H1 (cell line): ENCODE results near the gene SMIM44. TPM values are rescaled to one million over a fixed set of nuclear protein-coding genes. Genes with fewer than 3 reads are reported as not detected.
A peak's percentile ranks its signal among the peaks of the same experiment; 100 is the strongest.

Experiments used
- CTCF ChIA-PET: fragments of 300-600 bp; sonication (Branson Sonifier 250); formaldehyde crosslinking; loops from one replicate; lab custom pipeline; 2021; ENCODE audit not compliant: partially characterized antibody; lab: Charles Lee
- POLR2A ChIA-PET: fragments of 300-600 bp; sonication (Branson Sonifier 250); formaldehyde crosslinking; loops from one replicate; lab custom pipeline; 2021; ENCODE audit warnings: inconsistent platforms; ENCODE audit not compliant: partially characterized antibody; lab: Charles Lee
- DNase-seq, 2 experiments: peaks; one replicate each; pipeline versions ENCODE4 v3.0.0 to v3.0.0-alpha.2; 2010 to 2022; ENCODE audit warnings: low spot score in 2 of 2, low read depth in 1 of 2, mixed read lengths in 1 of 2
- FAIRE-seq: peaks from 2 replicates; lab custom pipeline; 2011; peaks lifted over from hg19 to GRCh38; lab: Jason Lieb, UNC
- H2AFZ ChIP-seq: 2 replicates; pipeline ENCODE4 v1.8.1; 2012; ENCODE audit warnings: low read length, inconsistent platforms
- H2AK5ac ChIP-seq: 2 replicates; pipeline ENCODE4 v1.6.1; 2013; ENCODE audit warnings: low read depth, low read length
- H2BK120ac ChIP-seq: replicated peaks from 2 replicates; pipeline ENCODE3; 2013; ENCODE audit warnings: low read depth, low read length, inconsistent platforms
- H2BK12ac ChIP-seq: 2 replicates; pipeline ENCODE4 v1.6.1; 2013; ENCODE audit warnings: low read depth, low read length
- H2BK15ac ChIP-seq: 2 replicates; pipeline ENCODE4 v1.6.1; 2013; ENCODE audit warnings: low read length
- H2BK20ac ChIP-seq: 2 replicates; pipeline ENCODE4 v1.6.1; 2013; ENCODE audit warnings: low read length
- H2BK5ac ChIP-seq: 2 replicates; pipeline ENCODE4 v1.6.1; 2013; ENCODE audit warnings: low read depth, low read length
- H3K14ac ChIP-seq: 2 replicates; pipeline ENCODE4 v1.6.1; 2013; ENCODE audit warnings: inconsistent platforms; ENCODE audit not compliant: insufficient read length
- H3K18ac ChIP-seq: 2 replicates; pipeline ENCODE4 v1.6.1; 2013; ENCODE audit warnings: low read length; ENCODE audit errors: extremely low read depth
- H3K23ac ChIP-seq: 2 replicates; pipeline ENCODE4 v1.6.1; 2013; ENCODE audit warnings: inconsistent platforms; ENCODE audit not compliant: insufficient read length
- H3K23me2 ChIP-seq: 2 replicates; pipeline ENCODE4 v1.6.1; 2013; ENCODE audit warnings: low read depth, low read length
- H3K27ac ChIP-seq: 2 replicates; pipeline ENCODE4 v1.6.1; 2011; ENCODE audit warnings: low read depth, low read length, inconsistent platforms
- H3K27me3 ChIP-seq, 4 experiments: replicated peaks in 1 of 4; 1 replicate in 1 of 4; 2 replicates in 3 of 4; pipeline versions ENCODE4 v1.6.1 to v1.8.1; 2011 to 2013; ENCODE audit warnings: low read length in 3 of 4, mild to moderate bottlenecking in 3 of 4, inconsistent platforms in 2 of 4, mixed read lengths in 2 of 4, moderate library complexity in 1 of 4; ENCODE audit not compliant: control insufficient read depth in 3 of 4, insufficient read depth in 3 of 4; ENCODE audit errors: extremely low read depth in 1 of 4
- H3K36me3 ChIP-seq, 4 experiments: 2 replicates each; pipeline versions ENCODE4 v1.6.1 to v1.8.1; 2011 to 2013; ENCODE audit warnings: mild to moderate bottlenecking in 4 of 4, low read length in 3 of 4, moderate library complexity in 2 of 4, control low read depth in 1 of 4, inconsistent platforms in 1 of 4; ENCODE audit not compliant: insufficient read depth in 4 of 4, control insufficient read depth in 2 of 4
- H3K4ac ChIP-seq: replicated peaks from 2 replicates; pipeline ENCODE3; 2013; ENCODE audit warnings: low read length, low read depth, mixed read lengths, inconsistent platforms; ENCODE audit not compliant: insufficient read length
- H3K4me1 ChIP-seq, 4 experiments: replicated peaks in 1 of 4; 1 replicate in 1 of 4; 2 replicates in 3 of 4; pipeline versions ENCODE4 v1.6.1 to v1.8.1; 2011 to 2013; ENCODE audit warnings: low read length in 3 of 4, inconsistent platforms in 2 of 4, mixed read lengths in 1 of 4; ENCODE audit not compliant: insufficient read depth in 4 of 4, control insufficient read depth in 3 of 4
- H3K4me2 ChIP-seq, 2 experiments: 2 replicates each; pipeline versions ENCODE4 v1.6.1 to v1.8.1; 2011 to 2013; ENCODE audit warnings: low read depth in 2 of 2, low read length in 2 of 2, control low read depth in 1 of 2, inconsistent platforms in 1 of 2, mild to moderate bottlenecking in 1 of 2; ENCODE audit not compliant: insufficient read depth in 1 of 2
- H3K4me3 ChIP-seq, 4 experiments: fragments of 200-600, 300-600 bp in 1 of 4; sonication (generic), shearing (Covaris generic), sonication (Bioruptor Twin) in 1 of 4; 2 replicates each; pipeline versions ENCODE4 v1.5.1 to v1.8.1; 2011 to 2016; ENCODE audit warnings: low read length in 4 of 4, low read depth in 3 of 4, control low read depth in 2 of 4, inconsistent platforms in 2 of 4, mild to moderate bottlenecking in 2 of 4, mixed read lengths in 1 of 4, moderate library complexity in 1 of 4; ENCODE audit not compliant: insufficient read depth in 2 of 4; ENCODE audit errors: extremely low read depth in 1 of 4
- H3K56ac ChIP-seq: replicated peaks from 2 replicates; pipeline ENCODE3; 2013; ENCODE audit warnings: low read depth, mild to moderate bottlenecking, mixed read lengths, low read length, inconsistent platforms; ENCODE audit not compliant: insufficient read length
- H3K79me1 ChIP-seq: 2 replicates; pipeline ENCODE4 v1.6.1; 2013; ENCODE audit warnings: low read depth, low read length, control low read depth
- H3K79me2 ChIP-seq, 2 experiments: 2 replicates each; pipeline versions ENCODE4 v1.6.1 to v1.8.1; 2012 to 2013; ENCODE audit warnings: low read length in 2 of 2, mild to moderate bottlenecking in 2 of 2, inconsistent platforms in 1 of 2; ENCODE audit not compliant: insufficient read depth in 2 of 2, control insufficient read depth in 1 of 2
- H3K9ac ChIP-seq, 4 experiments: replicated peaks in 1 of 4; 1 replicate in 1 of 4; 2 replicates in 3 of 4; pipeline versions ENCODE4 v1.6.1 to v1.8.1; 2011 to 2013; ENCODE audit warnings: low read depth in 3 of 4, low read length in 3 of 4, control low read depth in 2 of 4, mild to moderate bottlenecking in 2 of 4, moderate library complexity in 2 of 4, inconsistent platforms in 1 of 4; ENCODE audit errors: extremely low read depth in 1 of 4
- H3K9me3 ChIP-seq, 2 experiments: 2 replicates each; pipeline versions ENCODE4 v1.6.1 to v1.8.1; 2012 to 2013; ENCODE audit warnings: mild to moderate bottlenecking in 2 of 2, moderate library complexity in 2 of 2, control low read depth in 1 of 2, inconsistent platforms in 1 of 2, low read depth in 1 of 2, low read length in 1 of 2, mixed read lengths in 1 of 2; ENCODE audit not compliant: insufficient read depth in 2 of 2
- H4K20me1 ChIP-seq, 2 experiments: replicated peaks in 1 of 2; 2 replicates each; pipeline versions ENCODE3 to v1.8.1; 2011 to 2013; ENCODE audit warnings: inconsistent platforms in 2 of 2, low read length in 2 of 2, mild to moderate bottlenecking in 1 of 2; ENCODE audit not compliant: insufficient read depth in 2 of 2, control insufficient read depth in 1 of 2
- H4K5ac ChIP-seq: 2 replicates; pipeline ENCODE4 v1.6.1; 2013; ENCODE audit warnings: low read length, low read depth, mixed read lengths, inconsistent platforms; ENCODE audit not compliant: insufficient read length
- H4K8ac ChIP-seq: 2 replicates; pipeline ENCODE4 v1.8.0; 2013; ENCODE audit warnings: mild to moderate bottlenecking, moderate library complexity, low read length, inconsistent platforms; ENCODE audit not compliant: insufficient read depth; ENCODE audit errors: extremely low read depth
- H4K91ac ChIP-seq: replicated peaks from 2 replicates; pipeline ENCODE3; 2013; ENCODE audit warnings: low read length, mixed read lengths, inconsistent platforms; ENCODE audit not compliant: insufficient read length
- HDAC2 ChIP-seq, 2 experiments: fragments of 300-600 bp in 1 of 2; sonication (generic) in 1 of 2; IDR thresholded peaks; 2 replicates each; pipeline ENCODE4 v1.6.1; 2011 to 2012; ENCODE audit warnings: low read depth in 2 of 2, low read length in 2 of 2, mild to moderate bottlenecking in 2 of 2, moderate library complexity in 2 of 2, borderline replicate concordance in 1 of 2, inconsistent platforms in 1 of 2
- HDAC6 ChIP-seq: IDR thresholded peaks from one replicate; pipeline ENCODE4 v1.7.1; 2012; ENCODE audit warnings: low read depth, mild to moderate bottlenecking, inconsistent platforms, low read length, moderate library complexity
- JUND ChIP-seq: IDR thresholded peaks from 2 replicates; pipeline ENCODE4 v1.6.1; 2011; ENCODE audit warnings: mild to moderate bottlenecking, improper control_type of control experiment, low read length
- MAX ChIP-seq: IDR thresholded peaks from 2 replicates; pipeline ENCODE4 v1.6.1; 2012; ENCODE audit warnings: inconsistent platforms
- POLR2AphosphoS5 ChIP-seq: IDR thresholded peaks from 2 replicates; pipeline ENCODE4 v1.6.1; 2011; ENCODE audit warnings: low read depth, low read length
- POU5F1 ChIP-seq: IDR thresholded peaks from 2 replicates; pipeline ENCODE4 v1.6.1; 2011; ENCODE audit warnings: low read depth, mild to moderate bottlenecking, low read length, moderate library complexity
- SIN3A ChIP-seq, 2 experiments: IDR thresholded peaks in 1 of 2; conservative IDR thresholded peaks in 1 of 2; 2 replicates each; pipeline ENCODE4 v1.6.1; 2011 to 2012; ENCODE audit warnings: low read length in 2 of 2, improper control_type of control experiment in 1 of 2, low read depth in 1 of 2, mild to moderate bottlenecking in 1 of 2
- SIX5 ChIP-seq: IDR thresholded peaks from 2 replicates; pipeline ENCODE4 v1.6.1; 2011; ENCODE audit warnings: mild to moderate bottlenecking, low read depth, low read length
- TAF7 ChIP-seq: optimal IDR thresholded peaks from 2 replicates; pipeline ENCODE3; 2011; ENCODE audit warnings: low read depth, mild to moderate bottlenecking, inconsistent platforms, low read length, moderate library complexity, borderline replicate concordance
- USF2 ChIP-seq: IDR thresholded peaks from 2 replicates; pipeline ENCODE4 v1.6.1; 2011; ENCODE audit warnings: low read length, improper control_type of control experiment
- WGBS, 2 experiments: shearing (Covaris generic) in 1 of 2; methylation state at CpG; one replicate each; pipeline versions ENCODE4 v1.1.6 to v1.1.7; 2013 to 2015; ENCODE audit warnings: low lambda C conversion rate in 2 of 2, mixed read lengths in 2 of 2, inconsistent platforms in 1 of 2, low coverage in 1 of 2, missing lambda C conversion rate in 1 of 2; ENCODE audit not compliant: insufficient replicate concordance in 2 of 2, insufficient coverage in 1 of 2, insufficient read length in 1 of 2; ENCODE audit errors: extremely low coverage in 1 of 2, missing lambda C conversion rate in 1 of 2; 5-methylcytosine and 5-hydroxymethylcytosine counted together
- polyA plus RNA-seq, 7 experiments: library from polyadenylated mRNA; depleted of rRNA in 3 of 7; stranded (reverse) in 5 of 7; unstranded in 2 of 7; fragments of >200 nt in 5 of 7; fragments of 200-250 nt in 2 of 7; gene quantifications; 1 replicate in 5 of 7; 2 replicates in 1 of 7; 4 replicates in 1 of 7; pipeline versions ENCODE4 v1.2.1 to v1.2.3, GENCODE V29; 2011 to 2013; ENCODE audit warnings: missing spikeins in 2 of 7, mixed read lengths in 2 of 7
- total RNA-seq: library from RNA; stranded (reverse); fragmentation: NEBNext Ultra II Directional; extraction: Animal tissue kit (Norgen Biotek cat#: 25700); gene quantifications from 2 replicates; pipeline ENCODE4 v1.2.1, GENCODE V29; 2021

SMIM44 gene
- total and polyA plus RNA-seq, 2 of the 8 experiments (the other 6 are each of a cell fraction or from before 2014, with no cell fraction given), result not detected

GRCh38 chr19:3433805-3434540 lies 49.3 kb downstream of the SMIM44 start:
- peak overlapping the region; percentile 11 for H3K4ac ChIP-seq
- no peak overlapping the region for H2AFZ ChIP-seq
- 77% methylated on average over 11 of the region's 11 CpGs; no CpG with 5 or more reads in 1 of the 2 experiments for WGBS, 2 experiments
- no peak for DNase-seq
- H4K5ac ChIP-seq, result no peak overlapping the region
- no peak for FAIRE-seq
- H3K79me2 ChIP-seq, result no peaks in the 10 kb centered on the region
- H3K27me3 ChIP-seq, result peaks cover 0 to 3% (median 1%) of the 10 kb centered on the region in 4 experiments; a peak in 3 of 7 replicates
- no peak overlapping the region for H3K23ac ChIP-seq
- no peaks in the 10 kb centered on the region for H3K36me3 ChIP-seq
- H2BK15ac ChIP-seq, result no peak overlapping the region
- H4K91ac ChIP-seq, result peak overlapping the region; percentile 50
- no peak overlapping the region for H3K56ac ChIP-seq
- H2AK5ac ChIP-seq, result no peak overlapping the region
- ChIA-PET POLR2A (interaction anchor here (0.9 to 1.5 kb wide), 3 partner anchors 11 to 88 kb away, joined by 3 to 6 read pairs (median 4); no protein-coding TSS in a partner anchor), CTCF (interaction anchor here (0.8 to 6.9 kb wide), 6 partner anchors 25 to 109 kb away, joined by 3 to 77 read pairs (median 4); partner anchors contain the start of gene SMIM44)
- H2BK120ac ChIP-seq, result no peak overlapping the region
- H3K9ac ChIP-seq, result peak overlapping the region in 1 of 4 experiments; percentile 96; a peak in 2 of 7 replicates
- H3K79me1 ChIP-seq, result no peaks in the 10 kb centered on the region
- H3K14ac ChIP-seq, result no peak overlapping the region
- peak overlapping the region; percentile 85 to 94 for H3K4me2 ChIP-seq
- peak overlapping the region in 2 of 4 experiments; percentile 88 to 92; a peak in 3 of 8 replicates for H3K4me3 ChIP-seq
- no peak overlapping the region for H2BK20ac ChIP-seq
- peaks cover 4% of the 10 kb centered on the region for H3K23me2 ChIP-seq
- H3K4me1 ChIP-seq, result peaks cover 0 to 6% (median 4%) of the 10 kb centered on the region in 4 experiments; a peak in 4 of 7 replicates
- peak overlapping the region; percentile 43; the same call in 1 of the 2 replicates for H2BK12ac ChIP-seq
- H3K27ac ChIP-seq, result no peak overlapping the region
- H4K8ac ChIP-seq, result peak overlapping the region; percentile 100
- peak overlapping the region; percentile 93; the same call in 1 of the 2 replicates for H3K18ac ChIP-seq
- no peak overlapping the region for H2BK5ac ChIP-seq
- no peaks in the 10 kb centered on the region for H3K9me3 ChIP-seq
- H4K20me1 ChIP-seq, result no peaks in the 10 kb centered on the region
- TF ChIP-seq TAF7, result no peak
- no peak for TF ChIP-seq MAX
- TF ChIP-seq POLR2AphosphoS5, result no peak
- TF ChIP-seq JUND, result no peak
- no peak for TF ChIP-seq SIN3A (conservative IDR thresholded peaks at IDR 0.05 in 1 of 2, IDR thresholded peaks at IDR 0.05 in 1 of 2; ENCODE audit: low read depth in 1 of 2, low read length in 2 of 2)
- TF ChIP-seq SIX5, result no peak
- no peak for TF ChIP-seq POU5F1
- no peak for TF ChIP-seq HDAC2 (IDR thresholded peaks at IDR 0.05; ENCODE audit: borderline replicate concordance in 1 of 2, low read depth in 2 of 2, low read length in 2 of 2)
- no peak for TF ChIP-seq USF2
- TF ChIP-seq HDAC6, result no peak
